ENCODE data around the gene PRDX2. TPM values are rescaled to one million over a fixed set of nuclear protein-coding genes. Genes with fewer than 3 reads are reported as not detected.
"Not testable (repeated sequence)": the region's sequence is repeated elsewhere in the genome, so short reads cannot be mapped to it uniquely, and the experiment has no call there.

The PRDX2 gene
- total RNA-seq, 1 donor from 2014 or later, result 190 TPM

DNA sequence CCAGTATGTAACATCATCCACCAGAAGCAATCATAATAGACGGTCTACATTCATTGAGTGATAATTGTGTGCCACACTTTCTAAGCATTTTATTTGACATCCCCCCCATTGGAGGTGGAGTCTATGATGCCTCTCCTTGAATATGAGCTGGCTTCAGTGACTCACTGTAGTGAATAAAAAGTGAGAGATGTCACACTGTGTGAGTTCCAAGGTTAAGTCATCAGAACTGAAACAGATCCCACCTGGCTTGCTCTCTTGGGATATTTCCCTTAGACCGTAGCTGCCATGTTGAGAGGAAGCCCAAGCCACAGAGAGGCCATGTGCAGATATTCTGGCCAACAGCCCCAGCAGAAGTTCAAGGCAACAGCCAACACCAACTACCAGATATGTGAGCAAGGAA, 20.2 kb upstream of the PRDX2 start:
- Histone ChIP-seq H3K4me3 (no peak overlapping the region), H3K36me3 (no peaks in the 10 kb centered on the region), H3K27me3 (no peaks in the 10 kb centered on the region), H3K27ac (no peak overlapping the region), H3K9me3 (no peaks in the 10 kb centered on the region), H3K4me1 (no peaks in the 10 kb centered on the region)
- DNase-seq (ENCODE audit: extremely low spot score in 2 of 2), result no peak
- TF ChIP-seq, protein P1, sequence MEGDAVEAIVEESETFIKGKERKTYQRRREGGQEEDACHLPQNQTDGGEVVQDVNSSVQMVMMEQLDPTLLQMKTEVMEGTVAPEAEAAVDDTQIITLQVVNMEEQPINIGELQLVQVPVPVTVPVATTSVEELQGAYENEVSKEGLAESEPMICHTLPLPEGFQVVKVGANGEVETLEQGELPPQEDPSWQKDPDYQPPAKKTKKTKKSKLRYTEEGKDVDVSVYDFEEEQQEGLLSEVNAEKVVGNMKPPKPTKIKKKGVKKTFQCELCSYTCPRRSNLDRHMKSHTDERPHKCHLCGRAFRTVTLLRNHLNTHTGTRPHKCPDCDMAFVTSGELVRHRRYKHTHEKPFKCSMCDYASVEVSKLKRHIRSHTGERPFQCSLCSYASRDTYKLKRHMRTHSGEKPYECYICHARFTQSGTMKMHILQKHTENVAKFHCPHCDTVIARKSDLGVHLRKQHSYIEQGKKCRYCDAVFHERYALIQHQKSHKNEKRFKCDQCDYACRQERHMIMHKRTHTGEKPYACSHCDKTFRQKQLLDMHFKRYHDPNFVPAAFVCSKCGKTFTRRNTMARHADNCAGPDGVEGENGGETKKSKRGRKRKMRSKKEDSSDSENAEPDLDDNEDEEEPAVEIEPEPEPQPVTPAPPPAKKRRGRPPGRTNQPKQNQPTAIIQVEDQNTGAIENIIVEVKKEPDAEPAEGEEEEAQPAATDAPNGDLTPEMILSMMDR (IDR thresholded peaks at IDR 0.05), result no peak
- no peak for TF ChIP-seq POLR2AphosphoS5 (IDR thresholded peaks at IDR 0.05; ENCODE audit: insufficient read depth in 1 of 2, low read depth in 1 of 2)
- intact Hi-C loops (cut with DNase I), result no loop called here

DNA sequence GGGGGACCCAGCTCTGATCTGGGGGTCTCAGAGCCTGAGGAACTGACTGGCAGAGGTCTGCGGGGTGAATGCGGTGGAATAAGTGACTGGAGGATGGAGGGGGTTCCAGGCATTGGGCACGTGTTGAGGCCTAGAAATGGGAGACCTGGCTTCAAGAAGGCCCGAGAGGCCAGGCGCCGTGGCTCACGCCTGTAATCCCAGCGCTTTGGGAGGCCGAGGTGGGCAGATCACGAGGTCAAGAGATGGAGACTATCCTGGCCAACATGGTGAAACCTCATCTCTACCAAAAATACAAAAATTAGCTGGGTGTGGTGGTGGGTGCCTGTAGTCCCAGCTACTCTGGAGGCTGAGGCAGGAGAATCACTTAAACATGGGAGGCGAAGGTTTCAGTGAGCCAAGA, 16.2 kb upstream of the PRDX2 start:
- intact Hi-C loops (cut with DNase I); H3K36me3 ChIP-seq; H3K4me3 ChIP-seq; H3K27ac ChIP-seq; H3K9me3 ChIP-seq; DNase-seq (ENCODE audit: extremely low spot score in 2 of 2); H3K27me3 ChIP-seq; H3K4me1 ChIP-seq: not testable (repeated sequence)

DNA sequence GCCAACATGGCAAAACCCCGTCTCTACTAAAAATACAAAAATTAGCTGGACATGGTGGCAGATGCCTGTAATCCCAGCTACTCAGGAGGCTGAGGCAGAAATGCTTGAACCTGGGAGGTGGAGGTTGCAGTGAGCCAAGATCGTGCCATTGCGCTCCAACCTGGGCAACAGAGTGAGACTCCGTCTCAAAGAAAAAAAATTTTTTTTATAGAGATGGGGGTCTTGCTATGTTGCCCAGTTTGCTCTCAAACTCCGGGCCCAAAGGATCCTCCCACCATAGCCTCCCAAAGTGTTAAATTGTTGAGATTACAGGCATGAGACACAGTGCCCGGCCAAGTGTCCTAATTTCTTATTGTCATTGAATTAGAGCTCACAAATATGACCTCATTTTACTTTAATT, 15.6 kb upstream of the PRDX2 start:
- H3K9me3 ChIP-seq; H3K36me3 ChIP-seq; H3K4me3 ChIP-seq; intact Hi-C loops (cut with DNase I); H3K27ac ChIP-seq; H3K4me1 ChIP-seq; DNase-seq (ENCODE audit: extremely low spot score in 2 of 2); H3K27me3 ChIP-seq: not testable (repeated sequence)

DNA sequence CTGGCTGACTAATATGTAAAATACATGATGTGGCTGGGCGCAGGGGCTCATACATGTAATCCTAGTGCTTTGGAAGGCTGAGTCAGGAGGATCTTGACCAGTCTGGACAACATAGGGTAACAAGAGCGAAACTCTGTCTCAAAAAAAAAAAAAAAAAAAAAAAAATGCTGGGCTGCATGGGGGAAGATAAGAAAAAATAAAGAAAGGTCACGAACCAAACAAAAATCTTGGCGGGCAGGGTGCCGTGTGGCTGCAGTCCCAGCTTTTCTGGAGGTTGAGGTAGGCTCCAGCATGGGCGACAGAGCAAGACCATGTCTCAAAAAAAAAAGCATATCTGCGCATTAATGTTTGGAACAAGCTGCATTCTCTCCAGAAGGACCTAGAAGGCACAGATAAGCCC, 13.5 kb upstream of the PRDX2 start:
- no peak for TF ChIP-seq POLR2AphosphoS5 (IDR thresholded peaks at IDR 0.05; ENCODE audit: insufficient read depth in 1 of 2, low read depth in 1 of 2)
- TF ChIP-seq, protein P1 (IDR thresholded peaks at IDR 0.05), result no peak
- no peak for TF ChIP-seq POLR2A (IDR thresholded peaks at IDR 0.05)
- intact Hi-C loops (cut with DNase I), result no loop called here
- H3K36me3 ChIP-seq, result peaks cover 0 to 16% of the 10 kb centered on the region in 2 donors

DNA sequence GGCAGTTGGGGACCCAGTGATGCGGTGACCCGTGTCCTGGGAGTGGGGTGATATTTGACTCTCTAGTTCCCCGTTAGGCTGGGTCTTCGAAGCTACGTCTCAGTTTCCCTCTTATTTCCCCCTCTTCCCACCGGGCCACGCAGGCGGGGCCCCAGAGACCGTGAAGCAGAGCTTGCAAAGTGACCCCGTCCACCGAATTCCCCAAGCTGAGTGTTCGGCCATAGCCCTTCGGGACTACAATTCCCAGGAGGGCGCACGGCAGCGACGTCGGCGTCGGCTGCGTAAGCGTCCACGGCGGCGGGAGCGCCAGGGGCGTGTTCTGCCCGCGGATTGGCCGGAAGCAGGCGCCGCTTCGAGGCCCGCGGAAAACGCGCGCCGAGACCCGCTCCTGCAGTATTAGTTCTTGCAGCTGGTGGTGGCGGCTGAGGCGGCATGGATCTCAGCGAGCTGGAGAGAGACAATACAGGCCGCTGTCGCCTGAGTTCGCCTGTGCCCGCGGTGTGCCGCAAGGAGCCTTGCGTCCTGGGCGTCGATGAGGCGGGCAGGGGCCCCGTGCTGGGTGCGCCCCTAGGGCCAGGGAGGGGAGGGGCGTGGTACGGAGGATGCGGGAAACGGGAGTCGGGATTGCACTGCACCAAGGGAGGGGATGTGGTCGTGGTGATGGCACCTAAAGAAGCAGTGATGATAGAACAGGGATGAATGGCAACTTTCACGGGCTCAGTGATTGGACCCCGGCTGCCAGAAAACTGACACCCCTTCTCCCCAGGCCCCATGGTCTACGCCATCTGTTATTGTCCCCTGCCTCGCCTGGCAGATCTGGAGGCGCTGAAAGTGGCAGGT, 4.9 kb upstream of the PRDX2 start, which contains the start of gene RNASEH2A:
TSS of gene RNASEH2A (plus strand) at position 343 of the 840 bp plus-strand sequence. CDS start at position 433, 90 bp downstream.
- no peaks in the 10 kb centered on the region for H3K27me3 ChIP-seq
- DNase-seq (ENCODE audit: extremely low spot score in 2 of 2), result peak in 1 of 2 donors; percentile 87
- intact Hi-C loops (cut with DNase I), result no loop called here
- H3K27ac ChIP-seq, result peak within 1 kb of the TSS; percentile 64
- TF ChIP-seq POLR2A (IDR thresholded peaks at IDR 0.05) (no peak), POLR2AphosphoS5 (IDR thresholded peaks at IDR 0.05; ENCODE audit: insufficient read depth in 1 of 2, low read depth in 1 of 2) (peak; percentile 72 to 79)
- TF ChIP-seq, protein P1 (IDR thresholded peaks at IDR 0.05), result no peak
- H3K4me1 ChIP-seq, result peaks cover 20% of the 10 kb centered on the region
- no peaks in the 10 kb centered on the region for H3K9me3 ChIP-seq
- peaks cover 0 to 12% of the 10 kb centered on the region in 2 donors for H3K36me3 ChIP-seq
- peak within 1 kb of the TSS; percentile 65 to 66 for H3K4me3 ChIP-seq

More for the DNA sequence above, 13.5 kb upstream of the PRDX2 start:
- Histone ChIP-seq H3K27ac (no peak overlapping the region), H3K27me3 (no peaks in the 10 kb centered on the region), H3K4me3 (no peak overlapping the region), H3K4me1 (no peaks in the 10 kb centered on the region), H3K9me3 (no peaks in the 10 kb centered on the region)
- DNase-seq (ENCODE audit: extremely low spot score in 2 of 2), result no peak

DNA sequence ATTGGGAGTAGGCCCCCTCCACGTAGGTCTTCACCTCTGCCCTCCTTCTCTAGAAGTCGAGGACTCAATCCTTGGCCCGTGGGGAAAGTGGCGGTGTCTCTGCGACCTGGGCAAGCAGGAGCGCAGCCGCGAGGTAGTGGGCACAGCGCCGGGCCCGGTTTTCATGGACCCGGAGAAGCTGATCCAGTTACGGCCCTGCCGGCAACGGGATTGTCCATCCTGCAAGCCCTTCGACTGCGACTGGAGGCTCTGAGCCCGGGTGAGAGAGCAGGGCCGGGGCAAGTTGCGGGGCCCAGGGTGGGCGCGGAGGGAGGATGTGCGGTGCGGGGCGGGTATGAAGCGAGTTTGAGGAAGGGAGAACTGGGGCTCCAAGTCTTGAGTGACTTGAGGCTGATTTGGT, 2.5 kb upstream of the PRDX2 start:
- intact Hi-C loops (cut with DNase I), result loop anchor here (5.0 kb wide), 1 partner anchor 37 kb away; no protein-coding TSS in a partner anchor
- Histone ChIP-seq H3K4me1 (peaks cover 38% of the 10 kb centered on the region), H3K4me3 (no peak overlapping the region), H3K27me3 (no peaks in the 10 kb centered on the region), H3K9me3 (no peaks in the 10 kb centered on the region), H3K36me3 (peaks cover 0 to 12% of the 10 kb centered on the region in 2 donors), H3K27ac (no peak overlapping the region)
- TF ChIP-seq POLR2AphosphoS5 (IDR thresholded peaks at IDR 0.05; ENCODE audit: insufficient read depth in 1 of 2, low read depth in 1 of 2) (no peak), POLR2A (IDR thresholded peaks at IDR 0.05) (no peak)
- TF ChIP-seq, protein P1 (IDR thresholded peaks at IDR 0.05), result no peak
- no peak for DNase-seq (ENCODE audit: extremely low spot score in 2 of 2)

Data from vagina (tissue), 2 donors.